Neuronal stem cell (in vitro differentiated cells): ENCODE data around the gene WDPCP.

Experiments
- DNase-seq: peaks from one replicate; pipeline ENCODE4 v3.0.0-alpha.2; 2013; ENCODE audit warnings: low spot score
- H2AFZ ChIP-seq: one replicate; pipeline ENCODE4 v1.6.1; 2013; ENCODE audit warnings: mild to moderate bottlenecking, low read length, inconsistent platforms
- H2AK5ac ChIP-seq: 2 replicates; pipeline ENCODE4 v1.6.1; 2013; ENCODE audit warnings: low read depth, mild to moderate bottlenecking, inconsistent platforms, low read length, moderate library complexity, mixed read lengths
- H2BK120ac ChIP-seq: 2 replicates; pipeline ENCODE4 v1.6.1; 2013; ENCODE audit warnings: low read depth, mild to moderate bottlenecking, inconsistent platforms, low read length, moderate library complexity, mixed read lengths
- H2BK12ac ChIP-seq: one replicate; pipeline ENCODE4 v1.6.1; 2013; ENCODE audit warnings: low read length, inconsistent platforms
- H2BK15ac ChIP-seq: 2 replicates; pipeline ENCODE4 v1.6.1; 2013; ENCODE audit warnings: mild to moderate bottlenecking, low read length, inconsistent platforms, mixed read lengths
- H2BK5ac ChIP-seq: one replicate; pipeline ENCODE4 v1.6.1; 2013; ENCODE audit warnings: inconsistent platforms, mild to moderate bottlenecking, low read length, moderate library complexity
- H3K14ac ChIP-seq: one replicate; pipeline ENCODE4 v1.6.1; 2013; ENCODE audit warnings: low read length, inconsistent platforms
- H3K18ac ChIP-seq: 2 replicates; pipeline ENCODE4 v1.6.1; 2013; ENCODE audit warnings: low read length, inconsistent platforms
- H3K23ac ChIP-seq: 2 replicates; pipeline ENCODE4 v1.6.1; 2013; ENCODE audit warnings: low read depth, mild to moderate bottlenecking, mixed read lengths, low read length, inconsistent platforms; ENCODE audit not compliant: poor library complexity
- H3K27ac ChIP-seq: replicated peaks from 3 replicates; pipeline ENCODE4 v1.5.1; 2013; ENCODE audit warnings: low read length, inconsistent platforms
- H3K27me3 ChIP-seq, 3 experiments: 2 replicates each; pipeline ENCODE4 v1.6.1; 2013; ENCODE audit warnings: low read length in 3 of 3, mild to moderate bottlenecking in 2 of 3, inconsistent platforms in 1 of 3, low read depth in 1 of 3, mixed read lengths in 1 of 3, moderate library complexity in 1 of 3; ENCODE audit not compliant: control insufficient read depth in 3 of 3, insufficient read depth in 3 of 3
- H3K36me3 ChIP-seq, 2 donors: replicated peaks in 1 of 2; 2 replicates each; pipeline ENCODE4 v1.6.1; 2013; ENCODE audit warnings: low read length in 2 of 2; ENCODE audit not compliant: control insufficient read depth in 2 of 2, insufficient read depth in 2 of 2
- H3K4ac ChIP-seq: 2 replicates; pipeline ENCODE4 v1.6.1; 2013; ENCODE audit warnings: inconsistent platforms, mild to moderate bottlenecking, low read length, moderate library complexity
- H3K4me1 ChIP-seq, 2 donors: 1 replicate in 1 of 2; 2 replicates in 1 of 2; pipeline ENCODE4 v1.6.1; 2013; ENCODE audit warnings: low read length in 2 of 2, low read depth in 1 of 2; ENCODE audit not compliant: control insufficient read depth in 2 of 2, insufficient read depth in 1 of 2
- H3K4me2 ChIP-seq: one replicate; pipeline ENCODE4 v1.6.1; 2013; ENCODE audit warnings: mild to moderate bottlenecking, low read length, inconsistent platforms; ENCODE audit not compliant: insufficient read depth, poor library complexity, severe bottlenecking
- H3K4me3 ChIP-seq, 2 donors: 2 replicates each; pipeline ENCODE4 v1.5.1; 2013; ENCODE audit warnings: low read length in 2 of 2, mild to moderate bottlenecking in 2 of 2, inconsistent platforms in 1 of 2, moderate library complexity in 1 of 2
- H3K79me1 ChIP-seq: one replicate; pipeline ENCODE4 v1.6.1; 2013; ENCODE audit warnings: low read depth, mild to moderate bottlenecking, inconsistent platforms, low read length, moderate library complexity
- H3K9ac ChIP-seq: one replicate; pipeline ENCODE4 v1.6.1; 2013; ENCODE audit warnings: mild to moderate bottlenecking, low read depth, low read length, inconsistent platforms; ENCODE audit not compliant: poor library complexity
- H3K9me3 ChIP-seq, 2 donors: replicated peaks in 1 of 2; 2 replicates each; pipeline versions ENCODE3 to v1.6.1; 2013; ENCODE audit warnings: low read length in 2 of 2, mild to moderate bottlenecking in 2 of 2, inconsistent platforms in 1 of 2, low read depth in 1 of 2, mixed read lengths in 1 of 2, moderate library complexity in 1 of 2; ENCODE audit not compliant: control insufficient read depth in 2 of 2, insufficient read depth in 1 of 2
- H4K8ac ChIP-seq: one replicate; pipeline ENCODE4 v1.6.1; 2013; ENCODE audit warnings: low read depth, mild to moderate bottlenecking, inconsistent platforms, low read length, moderate library complexity
- H4K91ac ChIP-seq: one replicate; pipeline ENCODE4 v1.6.1; 2013; ENCODE audit warnings: low read length, low read depth, mild to moderate bottlenecking, inconsistent platforms; ENCODE audit not compliant: poor library complexity
- WGBS, 2 donors: extraction: QIAGEN DNeasy Blood & Tissue Kit; methylation state at CpG; one replicate each; pipeline ENCODE4 v1.1.7; 2013; ENCODE audit warnings: missing lambda C conversion rate in 2 of 2, mixed read lengths in 1 of 2; ENCODE audit not compliant: insufficient read length in 2 of 2, insufficient replicate concordance in 1 of 2; ENCODE audit errors: extremely low coverage in 2 of 2; 5-methylcytosine and 5-hydroxymethylcytosine counted together

Gene WDPCP

GRCh38 chr2:63378589-63378988, 209.7 kb downstream of the WDPCP start:
- Histone ChIP-seq H2BK15ac (no peak overlapping the region), H3K79me1 (no peaks in the 10 kb centered on the region), H2BK120ac (no peak overlapping the region), H2BK5ac (no peak overlapping the region), H3K27me3 (no peaks in the 10 kb centered on the region), H3K9ac (no peak overlapping the region), H4K91ac (no peak overlapping the region), H3K4me1 (no peaks in the 10 kb centered on the region), H2AFZ (no peak overlapping the region), H3K36me3 (no peaks in the 10 kb centered on the region), H3K4me3 (no peak overlapping the region), H3K14ac (no peak overlapping the region), H3K23ac (no peak overlapping the region), H4K8ac (no peak overlapping the region), H2BK12ac (no peak overlapping the region), H3K4ac (no peak overlapping the region), H3K4me2 (no peak overlapping the region), H3K9me3 (no peaks in the 10 kb centered on the region), H3K18ac (no peak overlapping the region), H3K27ac (no peak overlapping the region), H2AK5ac (no peak overlapping the region)
- no CpG with 5 or more reads among the region's 1 CpG for WGBS, 2 donors
- DNase-seq: no peak

GRCh38 chr2:63374341-63374740, 213.9 kb downstream of the WDPCP start:
- Histone ChIP-seq H4K91ac (no peak overlapping the region), H2BK5ac (no peak overlapping the region), H3K36me3 (no peaks in the 10 kb centered on the region), H3K14ac (no peak overlapping the region), H2AFZ (no peak overlapping the region), H4K8ac (no peak overlapping the region), H2AK5ac (no peak overlapping the region), H3K4me2 (no peak overlapping the region), H2BK12ac (no peak overlapping the region), H3K27me3 (no peaks in the 10 kb centered on the region), H3K9me3 (peaks cover 0 to 4% of the 10 kb centered on the region in 2 donors), H3K4me1 (no peaks in the 10 kb centered on the region), H3K9ac (no peak overlapping the region), H3K23ac (no peak overlapping the region), H2BK120ac (no peak overlapping the region), H3K79me1 (no peaks in the 10 kb centered on the region), H2BK15ac (no peak overlapping the region), H3K18ac (no peak overlapping the region), H3K4ac (no peak overlapping the region), H3K4me3 (no peak overlapping the region), H3K27ac (no peak overlapping the region)
- DNase-seq: no peak
- no CpG with 5 or more reads among the region's 2 CpGs for WGBS, 2 donors

GRCh38 chr2:63372549-63372948, 215.7 kb downstream of the WDPCP start:
- no CpG with 5 or more reads among the region's 3 CpGs for WGBS, 2 donors

GRCh38 chr2:63369146-63369545, 219.1 kb downstream of the WDPCP start:
- Histone ChIP-seq H2AFZ (no peak overlapping the region), H3K4me1 (no peaks in the 10 kb centered on the region), H4K8ac (no peak overlapping the region), H2AK5ac (no peak overlapping the region), H2BK5ac (no peak overlapping the region), H3K4me3 (no peak overlapping the region), H3K27ac (no peak overlapping the region), H3K18ac (no peak overlapping the region), H4K91ac (no peak overlapping the region), H3K27me3 (no peaks in the 10 kb centered on the region), H3K36me3 (no peaks in the 10 kb centered on the region), H3K9ac (no peak overlapping the region), H3K4me2 (no peak overlapping the region), H3K9me3 (peaks cover 0 to 4% of the 10 kb centered on the region in 2 donors), H3K79me1 (no peaks in the 10 kb centered on the region), H3K4ac (no peak overlapping the region), H3K14ac (no peak overlapping the region), H2BK12ac (no peak overlapping the region), H2BK120ac (no peak overlapping the region), H3K23ac (no peak overlapping the region), H2BK15ac (no peak overlapping the region)
- DNase-seq: no peak
- WGBS, 2 donors: no CpG with 5 or more reads among the region's 1 CpG

More at GRCh38 chr2:63372549-63372948, 215.7 kb downstream of the WDPCP start:
- H3K27me3 ChIP-seq: no peaks in the 10 kb centered on the region
- no peak overlapping the region for H2AFZ ChIP-seq
- H2BK120ac ChIP-seq: no peak overlapping the region
- H4K8ac ChIP-seq: no peak overlapping the region
- H3K4me2 ChIP-seq: no peak overlapping the region
- H3K36me3 ChIP-seq: no peaks in the 10 kb centered on the region
- H2BK15ac ChIP-seq: no peak overlapping the region
- no peak overlapping the region for H3K14ac ChIP-seq
- H3K9ac ChIP-seq: no peak overlapping the region
- H2AK5ac ChIP-seq: no peak overlapping the region
- no peak overlapping the region for H3K4ac ChIP-seq
- H3K9me3 ChIP-seq: peaks cover 0 to 4% of the 10 kb centered on the region in 2 donors
- no peaks in the 10 kb centered on the region for H3K4me1 ChIP-seq
- H3K27ac ChIP-seq: no peak overlapping the region
- H4K91ac ChIP-seq: no peak overlapping the region
- no peak overlapping the region for H3K18ac ChIP-seq
- H3K23ac ChIP-seq: no peak overlapping the region
- DNase-seq: no peak
- H3K4me3 ChIP-seq: no peak overlapping the region
- H3K79me1 ChIP-seq: no peaks in the 10 kb centered on the region
- H2BK12ac ChIP-seq: no peak overlapping the region
- no peak overlapping the region for H2BK5ac ChIP-seq
